Muscle layer of colon (tissue), 2 donors: ENCODE measurements around the gene NIPBL.
"Not testable (repeated sequence)": the region's sequence is repeated elsewhere in the genome, so short reads cannot be mapped to it uniquely, and the experiment has no call there.

Experiments used
- H3K27ac ChIP-seq: one replicate; pipeline ENCODE4 v1.7.0; 2013; ENCODE audit warnings: low read depth, mild to moderate bottlenecking, low read length, moderate library complexity
- H3K27me3 ChIP-seq, 2 donors: one replicate each; pipeline ENCODE4 v1.7.0; 2013; ENCODE audit warnings: low read length in 2 of 2, mild to moderate bottlenecking in 2 of 2; ENCODE audit not compliant: insufficient read depth in 2 of 2, control insufficient read depth in 1 of 2
- H3K36me3 ChIP-seq: one replicate; pipeline ENCODE4 v1.7.0; 2013; ENCODE audit warnings: mild to moderate bottlenecking, low read length; ENCODE audit not compliant: insufficient read depth
- H3K4me1 ChIP-seq: one replicate; pipeline ENCODE4 v1.7.0; 2013; ENCODE audit warnings: mild to moderate bottlenecking, low read length; ENCODE audit not compliant: insufficient read depth
- H3K4me3 ChIP-seq, 2 donors: one replicate each; pipeline ENCODE4 v1.7.0; 2013; ENCODE audit warnings: low read length in 2 of 2, low read depth in 1 of 2, mild to moderate bottlenecking in 1 of 2, moderate library complexity in 1 of 2
- H3K9ac ChIP-seq: one replicate; pipeline ENCODE4 v1.7.0; 2013; ENCODE audit warnings: low read length
- H3K9me3 ChIP-seq: one replicate; pipeline ENCODE4 v1.7.0; 2013; ENCODE audit warnings: mild to moderate bottlenecking, low read length
- donor health status: abdominal sarcoma.
- donor health status: Adenocarcinoma of cecum.

The NIPBL gene

GRCh38 chr5:37082977-37083376 is 206.4 kb downstream of the NIPBL start:
- not testable (repeated sequence) for H3K36me3 ChIP-seq, H3K27me3 ChIP-seq, H3K9me3 ChIP-seq, H3K4me3 ChIP-seq, H3K27ac ChIP-seq, H3K4me1 ChIP-seq, H3K9ac ChIP-seq

- not testable (repeated sequence) for H3K9ac ChIP-seq, H3K4me3 ChIP-seq, H3K36me3 ChIP-seq, H3K9me3 ChIP-seq, H3K27ac ChIP-seq, H3K27me3 ChIP-seq, H3K4me1 ChIP-seq
Measured at GRCh38 chr5:37086026-37086425, 209.5 kb downstream of the NIPBL start.

GRCh38 chr5:37086466-37087173 is 210.1 kb downstream of the NIPBL start:
- Histone ChIP-seq H3K9ac (no peak overlapping the region), H3K4me1 (no peaks in the 10 kb centered on the region), H3K27ac (no peak overlapping the region), H3K9me3 (no peaks in the 10 kb centered on the region), H3K36me3 (no peaks in the 10 kb centered on the region), H3K27me3 (no peaks in the 10 kb centered on the region), H3K4me3 (no peak overlapping the region)

- Histone ChIP-seq H3K4me3 (no peak overlapping the region), H3K36me3 (no peaks in the 10 kb centered on the region), H3K4me1 (no peaks in the 10 kb centered on the region), H3K27me3 (no peaks in the 10 kb centered on the region), H3K27ac (no peak overlapping the region), H3K9ac (no peak overlapping the region), H3K9me3 (no peaks in the 10 kb centered on the region)
Measured at GRCh38 chr5:37088009-37088408, 211.4 kb downstream of the NIPBL start.

DNA sequence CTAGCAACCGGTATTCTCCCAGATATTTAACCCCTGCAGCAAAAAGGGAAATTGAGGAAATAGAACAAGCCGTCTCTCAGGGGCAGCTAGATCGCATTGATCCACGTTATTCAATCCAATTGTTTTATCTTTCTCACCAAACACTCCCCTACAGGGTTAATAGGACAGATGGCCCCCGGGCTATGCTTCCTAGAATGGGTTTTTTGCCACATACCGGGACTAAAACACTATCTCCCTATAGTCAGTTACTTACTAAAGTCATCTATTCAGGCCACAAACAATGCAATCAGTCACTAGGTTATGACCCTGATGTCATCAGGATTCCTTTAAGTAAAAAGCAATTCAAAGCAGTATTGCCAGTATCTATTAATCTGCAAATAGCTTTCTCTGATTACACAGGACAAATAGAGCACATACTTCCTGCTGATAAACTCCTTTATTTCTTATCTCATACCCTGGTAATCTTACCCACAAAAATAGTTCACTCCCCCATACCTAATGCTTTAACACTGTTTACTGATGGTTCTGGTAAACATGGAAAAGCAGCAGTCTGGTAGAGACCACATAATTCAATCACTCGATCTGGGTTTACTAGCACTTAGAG is 213.7 kb downstream of the NIPBL start:
- Histone ChIP-seq H3K9me3 (no peaks in the 10 kb centered on the region), H3K4me1 (no peaks in the 10 kb centered on the region), H3K4me3 (no peak overlapping the region), H3K27me3 (no peaks in the 10 kb centered on the region), H3K36me3 (no peaks in the 10 kb centered on the region), H3K9ac (no peak overlapping the region), H3K27ac (no peak overlapping the region)

- Histone ChIP-seq H3K36me3 (no peaks in the 10 kb centered on the region), H3K4me1 (no peaks in the 10 kb centered on the region), H3K27me3 (no peaks in the 10 kb centered on the region), H3K9ac (no peak overlapping the region), H3K4me3 (no peak overlapping the region), H3K9me3 (no peaks in the 10 kb centered on the region), H3K27ac (no peak overlapping the region)
Measured at GRCh38 chr5:37090781-37091180, 214.2 kb downstream of the NIPBL start.

- H3K9me3 ChIP-seq, H3K4me3 ChIP-seq, H3K4me1 ChIP-seq, H3K27ac ChIP-seq, H3K9ac ChIP-seq, H3K36me3 ChIP-seq, H3K27me3 ChIP-seq: not testable (repeated sequence)
Measured at GRCh38 chr5:37093795-37094194, 217.2 kb downstream of the NIPBL start.

GRCh38 chr5:37099267-37099666 is 222.7 kb downstream of the NIPBL start:
- H3K9me3 ChIP-seq, H3K27ac ChIP-seq, H3K4me1 ChIP-seq, H3K4me3 ChIP-seq, H3K27me3 ChIP-seq, H3K36me3 ChIP-seq, H3K9ac ChIP-seq: not testable (repeated sequence)

GRCh38 chr5:37103302-37103701 is 226.7 kb downstream of the NIPBL start:
- Histone ChIP-seq H3K4me1 (no peaks in the 10 kb centered on the region), H3K9me3 (no peaks in the 10 kb centered on the region), H3K27ac (no peak overlapping the region), H3K27me3 (no peaks in the 10 kb centered on the region), H3K9ac (no peak overlapping the region), H3K4me3 (no peak overlapping the region), H3K36me3 (peaks cover 16% of the 10 kb centered on the region)

DNA sequence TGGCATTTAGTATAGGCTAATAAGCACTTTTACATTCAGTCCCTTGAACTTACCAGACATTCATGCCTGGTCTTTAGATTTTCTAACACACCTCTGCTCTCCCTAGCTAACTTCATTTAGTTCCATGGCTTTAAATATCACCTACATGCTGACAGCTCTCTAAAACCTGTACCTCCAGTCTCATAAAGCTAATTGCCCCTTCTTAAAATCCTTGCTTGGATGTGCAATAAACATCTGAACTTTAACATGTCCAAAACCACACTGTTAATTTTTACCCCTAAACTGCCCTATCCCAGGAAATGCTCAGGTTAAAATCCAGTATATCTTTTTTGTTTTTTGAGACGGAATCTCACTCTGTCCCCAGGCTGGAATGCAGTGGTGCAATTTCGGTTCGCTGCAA is 232.8 kb downstream of the NIPBL start:
- Histone ChIP-seq H3K36me3 (peaks cover 39% of the 10 kb centered on the region), H3K4me1 (no peaks in the 10 kb centered on the region), H3K27me3 (no peaks in the 10 kb centered on the region), H3K9me3 (no peaks in the 10 kb centered on the region), H3K4me3 (no peak overlapping the region), H3K27ac (no peak overlapping the region), H3K9ac (no peak overlapping the region)

DNA sequence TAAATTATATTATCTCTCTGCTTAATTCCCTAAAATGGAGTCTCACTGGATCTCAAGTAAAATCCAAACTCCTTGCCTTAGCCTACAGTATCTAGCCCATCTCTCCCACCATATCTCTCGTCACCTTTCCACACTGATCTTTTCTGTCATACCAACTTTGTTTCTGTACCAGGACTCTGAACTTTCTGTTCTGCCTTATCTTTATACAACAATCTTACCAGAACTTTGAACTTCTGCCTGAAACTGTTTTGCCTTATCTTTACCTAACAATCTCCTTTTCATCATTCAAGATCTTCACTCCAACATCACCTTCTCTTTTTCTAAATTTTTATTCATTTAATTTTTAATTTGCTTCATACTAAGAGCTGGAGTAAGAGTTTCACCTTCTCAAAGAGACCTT is 233.6 kb downstream of the NIPBL start:
- Histone ChIP-seq H3K4me3 (no peak overlapping the region), H3K27ac (no peak overlapping the region), H3K36me3 (peaks cover 44% of the 10 kb centered on the region), H3K4me1 (no peaks in the 10 kb centered on the region), H3K27me3 (no peaks in the 10 kb centered on the region), H3K9me3 (no peaks in the 10 kb centered on the region), H3K9ac (no peak overlapping the region)
